ENCODE results near the gene PTX4. TPM values are rescaled to one million over a fixed set of nuclear protein-coding genes. Genes with fewer than 3 reads are reported as not detected.

PTX4 gene
- total RNA-seq, 2 donors from 2014 or later = 0.78 TPM; not detected in 1

- Histone ChIP-seq H3K27ac (no peak overlapping the region), H3K27me3 (replicated peaks; ENCODE audit: insufficient read depth) (no peaks in the 10 kb centered on the region), H3K9me3 (no peaks in the 10 kb centered on the region), H3K4me1 (ENCODE audit: control insufficient read depth in 1 of 2, low read depth in 2 of 2) (no peaks in the 10 kb centered on the region), H3K36me3 (peaks cover 54% of the 10 kb centered on the region), H3K4me3 (no peak overlapping the region)
- no peak for ATAC-seq (ENCODE audit: insufficient number of reproducible peaks, low FRiP score, low read depth)
- TF ChIP-seq, protein P1, sequence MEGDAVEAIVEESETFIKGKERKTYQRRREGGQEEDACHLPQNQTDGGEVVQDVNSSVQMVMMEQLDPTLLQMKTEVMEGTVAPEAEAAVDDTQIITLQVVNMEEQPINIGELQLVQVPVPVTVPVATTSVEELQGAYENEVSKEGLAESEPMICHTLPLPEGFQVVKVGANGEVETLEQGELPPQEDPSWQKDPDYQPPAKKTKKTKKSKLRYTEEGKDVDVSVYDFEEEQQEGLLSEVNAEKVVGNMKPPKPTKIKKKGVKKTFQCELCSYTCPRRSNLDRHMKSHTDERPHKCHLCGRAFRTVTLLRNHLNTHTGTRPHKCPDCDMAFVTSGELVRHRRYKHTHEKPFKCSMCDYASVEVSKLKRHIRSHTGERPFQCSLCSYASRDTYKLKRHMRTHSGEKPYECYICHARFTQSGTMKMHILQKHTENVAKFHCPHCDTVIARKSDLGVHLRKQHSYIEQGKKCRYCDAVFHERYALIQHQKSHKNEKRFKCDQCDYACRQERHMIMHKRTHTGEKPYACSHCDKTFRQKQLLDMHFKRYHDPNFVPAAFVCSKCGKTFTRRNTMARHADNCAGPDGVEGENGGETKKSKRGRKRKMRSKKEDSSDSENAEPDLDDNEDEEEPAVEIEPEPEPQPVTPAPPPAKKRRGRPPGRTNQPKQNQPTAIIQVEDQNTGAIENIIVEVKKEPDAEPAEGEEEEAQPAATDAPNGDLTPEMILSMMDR (IDR thresholded peaks at IDR 0.05) = no peak
- DNase-seq (ENCODE audit: low spot score) = no peak
Measured at GRCh38 chr16:1457489-1458245, 31.1 kb downstream of the PTX4 start.

DNA sequence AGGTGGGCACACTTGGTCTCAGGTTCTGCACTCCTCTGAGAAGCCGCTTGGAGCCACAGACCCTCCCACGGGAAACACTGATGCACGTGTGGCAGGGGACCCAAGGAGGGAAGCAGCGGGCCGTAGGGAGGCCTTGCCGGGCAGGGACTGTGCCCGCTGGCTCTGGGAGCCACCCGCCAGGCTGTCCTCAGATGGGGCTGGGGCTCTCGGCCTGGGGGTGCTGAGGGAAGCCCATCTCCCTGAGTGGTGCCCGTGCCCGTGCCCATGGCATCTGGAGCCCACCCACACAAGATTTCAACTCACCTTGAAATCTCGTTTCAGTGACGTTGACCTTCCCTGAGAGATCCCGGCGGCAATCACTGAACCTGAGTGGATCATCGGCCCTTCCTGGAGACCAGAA lies 31.8 kb downstream of the PTX4 start:
- peaks cover 60% of the 10 kb centered on the region for H3K36me3 ChIP-seq
- H3K27me3 ChIP-seq (replicated peaks; ENCODE audit: insufficient read depth) = no peaks in the 10 kb centered on the region
- ATAC-seq (ENCODE audit: insufficient number of reproducible peaks, low FRiP score, low read depth) (no peak), DNase-seq (ENCODE audit: low spot score) (no peak)
- no peaks in the 10 kb centered on the region for H3K9me3 ChIP-seq
- no peaks in the 10 kb centered on the region for H3K4me1 ChIP-seq (ENCODE audit: control insufficient read depth in 1 of 2, low read depth in 2 of 2)
- TF ChIP-seq, protein P1 (IDR thresholded peaks at IDR 0.05) = no peak
- H3K27ac ChIP-seq = no peak overlapping the region
- H3K4me3 ChIP-seq = no peak overlapping the region

GRCh38 chr16:1455190-1456171 lies 33.3 kb downstream of the PTX4 start:
- Histone ChIP-seq H3K36me3 (peaks cover 63% of the 10 kb centered on the region), H3K27ac (no peak overlapping the region), H3K4me3 (no peak overlapping the region), H3K4me1 (ENCODE audit: control insufficient read depth in 1 of 2, low read depth in 2 of 2) (no peaks in the 10 kb centered on the region), H3K9me3 (no peaks in the 10 kb centered on the region), H3K27me3 (replicated peaks; ENCODE audit: insufficient read depth) (no peaks in the 10 kb centered on the region)
- DNase-seq (ENCODE audit: low spot score) (no peak), ATAC-seq (ENCODE audit: insufficient number of reproducible peaks, low FRiP score, low read depth) (no peak)
- TF ChIP-seq, protein P1 (IDR thresholded peaks at IDR 0.05) = no peak

- Histone ChIP-seq H3K27me3 (replicated peaks; ENCODE audit: insufficient read depth) (no peaks in the 10 kb centered on the region), H3K36me3 (peaks cover 63% of the 10 kb centered on the region), H3K9me3 (no peaks in the 10 kb centered on the region), H3K27ac (no peak overlapping the region), H3K4me1 (ENCODE audit: control insufficient read depth in 1 of 2, low read depth in 2 of 2) (no peaks in the 10 kb centered on the region), H3K4me3 (no peak overlapping the region)
- ATAC-seq (ENCODE audit: insufficient number of reproducible peaks, low FRiP score, low read depth) (no peak), DNase-seq (ENCODE audit: low spot score) (no peak)
- TF ChIP-seq, protein P1 (IDR thresholded peaks at IDR 0.05) = no peak
Measured at GRCh38 chr16:1454561-1454960, 34.2 kb downstream of the PTX4 start.

DNA sequence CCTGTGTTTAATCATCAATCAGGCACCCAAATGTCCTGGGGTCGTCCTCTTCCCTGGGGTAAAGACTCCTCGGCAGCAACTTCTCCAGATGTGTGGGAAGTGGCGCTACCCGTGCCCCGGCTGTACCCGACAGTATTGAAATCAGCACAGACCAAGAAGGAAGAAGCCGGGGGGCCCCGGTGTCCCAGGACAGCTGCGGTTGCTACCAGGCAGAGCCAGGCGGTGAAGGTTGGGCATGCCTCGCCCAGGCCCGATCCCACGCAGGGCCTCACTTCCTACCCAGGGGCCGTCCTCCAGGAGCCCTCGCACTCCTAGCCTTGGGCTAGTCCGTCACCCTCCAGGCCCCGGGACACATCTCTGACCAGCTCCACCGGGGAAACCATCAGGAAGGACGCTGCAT lies 35.4 kb downstream of the PTX4 start:
- Histone ChIP-seq H3K27ac (no peak overlapping the region), H3K9me3 (no peaks in the 10 kb centered on the region), H3K4me1 (ENCODE audit: control insufficient read depth in 1 of 2, low read depth in 2 of 2) (no peaks in the 10 kb centered on the region), H3K4me3 (no peak overlapping the region), H3K27me3 (replicated peaks; ENCODE audit: insufficient read depth) (no peaks in the 10 kb centered on the region), H3K36me3 (peaks cover 69% of the 10 kb centered on the region)
- DNase-seq (ENCODE audit: low spot score) = no peak
- no peak for ATAC-seq (ENCODE audit: insufficient number of reproducible peaks, low FRiP score, low read depth)
- TF ChIP-seq, protein P1 (IDR thresholded peaks at IDR 0.05) = no peak
